Spleen (tissue), 7 donors: Measurements from ENCODE around the gene PIAS4.
A peak's percentile ranks its signal among the peaks of the same experiment; 100 is the strongest.

ENCODE experiments used
- POLR2AphosphoS5 ChIP-seq, 3 donors: sonication (generic); formaldehyde crosslinking; IDR thresholded peaks; one replicate each; pipeline ENCODE4 v1.5.1; 2017; ENCODE audit warnings: antibody characterized with exemption in 3 of 3
- TF ChIP-seq, protein P1 (sequence below), 11 experiments: fragments of 200-600 bp in 7 of 11; fragments of 450-650 bp in 4 of 11; sonication (generic) in 4 of 11; IDR thresholded peaks in 8 of 11; conservative IDR thresholded peaks in 3 of 11; 1 replicate in 7 of 11; 2 replicates in 4 of 11; pipeline versions ENCODE4 v1.4.0 to v1.8.0; 2016 to 2021; ENCODE audit warnings: antibody characterized with exemption in 11 of 11, inconsistent platforms in 4 of 11, mild to moderate bottlenecking in 1 of 11
- donor health status: DM: no; HTN: no; CAD: no; lungs with moderate emphysema.
- donor health status: DM: no; HTN: no; CAD: no.
- donor health status: DM: no; HTN: no; CAD: no.

DNA sequence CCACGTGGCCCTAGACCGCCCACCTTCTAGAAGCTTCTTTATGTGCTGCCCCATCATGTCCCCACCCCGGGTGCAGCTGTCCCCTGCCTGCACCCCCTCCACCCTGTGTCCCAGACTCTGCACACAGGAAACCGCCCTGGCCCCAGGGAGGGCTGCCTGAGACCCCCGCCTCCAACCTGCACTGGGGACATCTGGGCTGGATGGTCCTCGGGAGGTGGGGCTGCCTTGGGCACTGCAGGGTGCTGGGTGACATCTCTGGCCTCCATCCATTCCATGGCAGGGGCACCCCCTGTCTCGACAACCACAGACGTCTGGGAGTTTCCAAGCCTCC lies 77.0 kb downstream of the PIAS4 start:
- TF ChIP-seq, protein P1, sequence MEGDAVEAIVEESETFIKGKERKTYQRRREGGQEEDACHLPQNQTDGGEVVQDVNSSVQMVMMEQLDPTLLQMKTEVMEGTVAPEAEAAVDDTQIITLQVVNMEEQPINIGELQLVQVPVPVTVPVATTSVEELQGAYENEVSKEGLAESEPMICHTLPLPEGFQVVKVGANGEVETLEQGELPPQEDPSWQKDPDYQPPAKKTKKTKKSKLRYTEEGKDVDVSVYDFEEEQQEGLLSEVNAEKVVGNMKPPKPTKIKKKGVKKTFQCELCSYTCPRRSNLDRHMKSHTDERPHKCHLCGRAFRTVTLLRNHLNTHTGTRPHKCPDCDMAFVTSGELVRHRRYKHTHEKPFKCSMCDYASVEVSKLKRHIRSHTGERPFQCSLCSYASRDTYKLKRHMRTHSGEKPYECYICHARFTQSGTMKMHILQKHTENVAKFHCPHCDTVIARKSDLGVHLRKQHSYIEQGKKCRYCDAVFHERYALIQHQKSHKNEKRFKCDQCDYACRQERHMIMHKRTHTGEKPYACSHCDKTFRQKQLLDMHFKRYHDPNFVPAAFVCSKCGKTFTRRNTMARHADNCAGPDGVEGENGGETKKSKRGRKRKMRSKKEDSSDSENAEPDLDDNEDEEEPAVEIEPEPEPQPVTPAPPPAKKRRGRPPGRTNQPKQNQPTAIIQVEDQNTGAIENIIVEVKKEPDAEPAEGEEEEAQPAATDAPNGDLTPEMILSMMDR (IDR thresholded peaks at IDR 0.05 in 8 of 11, conservative IDR thresholded peaks at IDR 0.05 in 3 of 11) = no peak
- TF ChIP-seq POLR2AphosphoS5 (IDR thresholded peaks at IDR 0.05) = peak in 1 of 3 donors; percentile 56
